Measurements from ENCODE around the gene CKS1B.
A peak's percentile ranks its signal among the peaks of the same experiment; 100 is the strongest.

Gene CKS1B

GRCh38 chr1:154945962-154946850, 28.3 kb upstream of the CKS1B start:
- no peak for DNase-seq (ENCODE audit: low read depth in 2 of 3, low spot score in 2 of 3)

- DNase-seq (ENCODE audit: low read depth in 2 of 3, low spot score in 2 of 3) = no peak
Measured at GRCh38 chr1:154948079-154948478, 26.4 kb upstream of the CKS1B start.

- DNase-seq (ENCODE audit: low read depth in 2 of 3, low spot score in 2 of 3) = no peak
Measured at GRCh38 chr1:154951901-154952657, 22.4 kb upstream of the CKS1B start.

GRCh38 chr1:154952664-154953063, 21.8 kb upstream of the CKS1B start:
- no peak for DNase-seq (ENCODE audit: low read depth in 2 of 3, low spot score in 2 of 3)

GRCh38 chr1:154953611-154954038, 20.9 kb upstream of the CKS1B start:
- DNase-seq (ENCODE audit: low read depth in 2 of 3, low spot score in 2 of 3) = no peak

- DNase-seq (ENCODE audit: low read depth in 2 of 3, low spot score in 2 of 3) = no peak
Measured at GRCh38 chr1:154954541-154954940, 19.9 kb upstream of the CKS1B start.

GRCh38 chr1:154955039-154955717, 19.3 kb upstream of the CKS1B start:
- peak in 1 of 3 experiments; percentile 59 for DNase-seq (ENCODE audit: low read depth in 2 of 3, low spot score in 2 of 3)

- peak in 1 of 3 experiments; percentile 60 for DNase-seq (ENCODE audit: low read depth in 2 of 3, low spot score in 2 of 3)
Measured at GRCh38 chr1:154955718-154956543, 18.6 kb upstream of the CKS1B start, which contains the start of gene PBXIP1. Gene PBXIP1 (minus strand): TSS chr1:154956099. CDS start chr1:154953721, 2,378 bp downstream.

- no peak for DNase-seq (ENCODE audit: low read depth in 2 of 3, low spot score in 2 of 3)
Measured at GRCh38 chr1:154956544-154956941, 17.9 kb upstream of the CKS1B start.

- DNase-seq (ENCODE audit: low read depth in 2 of 3, low spot score in 2 of 3) = no peak
Measured at GRCh38 chr1:154957091-154957657, 17.3 kb upstream of the CKS1B start.

- no peak for DNase-seq (ENCODE audit: low read depth in 2 of 3, low spot score in 2 of 3)
Measured at GRCh38 chr1:154958036-154958435, 16.4 kb upstream of the CKS1B start.

GRCh38 chr1:154958681-154959425, 15.6 kb upstream of the CKS1B start:
- no peak for DNase-seq (ENCODE audit: low read depth in 2 of 3, low spot score in 2 of 3)

- DNase-seq (ENCODE audit: low read depth in 2 of 3, low spot score in 2 of 3) = no peak
Measured at GRCh38 chr1:154959426-154959780, 15.1 kb upstream of the CKS1B start.

GRCh38 chr1:154960446-154961136, 13.9 kb upstream of the CKS1B start:
- no peak for DNase-seq (ENCODE audit: low read depth in 2 of 3, low spot score in 2 of 3)

- peak; percentile 65 to 77 (median 72) for DNase-seq (ENCODE audit: low read depth in 2 of 3, low spot score in 2 of 3)
Measured at GRCh38 chr1:154961207-154962155, 13.0 kb upstream of the CKS1B start, which contains the start of gene PYGO2. Gene PYGO2 (minus strand): TSS chr1:154961782. CDS start chr1:154961576, 206 bp downstream.

- no peak for DNase-seq (ENCODE audit: low read depth in 2 of 3, low spot score in 2 of 3)
Measured at GRCh38 chr1:154962156-154962749, 12.2 kb upstream of the CKS1B start.

- DNase-seq (ENCODE audit: low read depth in 2 of 3, low spot score in 2 of 3) = no peak
Measured at GRCh38 chr1:154962795-154963330, 11.6 kb upstream of the CKS1B start.
